Stimulated activated CD4-positive, alpha-beta T cell treated with anti-CD3 and anti-CD28 coated beads, Interleukin-1b, Interleukin-23, amount 100 ng/mL, for 48 hours (primary cell): Measurements from ENCODE around the gene FOXF2.

Source experiments
- DNase-seq: peaks from one replicate; pipeline ENCODE4 v3.0.0-alpha.2; 2020

FOXF2 gene

GRCh38 chr6:1379017-1379787 is 10.2 kb upstream of the FOXF2 start:
- DNase-seq, result no peak

- no peak for DNase-seq
These were observed 9.6 kb upstream of the FOXF2 start for GRCh38 chr6:1379788-1380147.

GRCh38 chr6:1380625-1381427 is 8.6 kb upstream of the FOXF2 start:
- DNase-seq, result no peak

GRCh38 chr6:1381481-1382330 is 7.7 kb upstream of the FOXF2 start:
- peak; percentile 53 for DNase-seq

- DNase-seq, result no peak
These were observed 7.0 kb upstream of the FOXF2 start for GRCh38 chr6:1382331-1382882.

- DNase-seq, result no peak
These were observed 6.3 kb upstream of the FOXF2 start for GRCh38 chr6:1382883-1383728.

- no peak for DNase-seq
These were observed 5.4 kb upstream of the FOXF2 start for GRCh38 chr6:1383729-1384548.

GRCh38 chr6:1384549-1385128 is 4.7 kb upstream of the FOXF2 start:
- DNase-seq, result no peak

- DNase-seq, result no peak
These were observed 4.0 kb upstream of the FOXF2 start for GRCh38 chr6:1385129-1386037.

- DNase-seq, result no peak
These were observed 3.2 kb upstream of the FOXF2 start for GRCh38 chr6:1386038-1386709.

GRCh38 chr6:1387538-1387875 is 1.9 kb upstream of the FOXF2 start:
- no peak for DNase-seq

- DNase-seq, result no peak
These were observed 1.3 kb upstream of the FOXF2 start for GRCh38 chr6:1387876-1388629.

GRCh38 chr6:1388630-1389368 is 577 bp upstream of the FOXF2 start:
- no peak for DNase-seq

GRCh38 chr6:1390133-1390945 is 963 bp downstream of the FOXF2 start:
- DNase-seq, result no peak

GRCh38 chr6:1390946-1391799 is 1.8 kb downstream of the FOXF2 start:
- no peak for DNase-seq

- DNase-seq, result no peak
These were observed 2.5 kb downstream of the FOXF2 start for GRCh38 chr6:1391800-1392309.
